Left forelimb (tissue), 1 donor: ENCODE measurements around the gene MATN4.

Experiments
- DNase-seq: peaks from one replicate; pipeline ENCODE4 v3.0.0-alpha.2; 2018; ENCODE audit warnings: low spot score

MATN4 gene

GRCh38 chr20:45246109-45246508, 62.0 kb downstream of the MATN4 start:
- no peak for DNase-seq
